HEK293 (cell line): ENCODE data around the gene PHLDB1.

Experiments
- BCL6B ChIP-seq: fragments of 450-650 bp; formaldehyde crosslinking; IDR thresholded peaks from 2 replicates; pipeline ENCODE4 v1.5.1; 2017; ENCODE audit warnings: missing biosample characterization, missing genetic modification characterization
- GLI4 ChIP-seq: fragments of 450-650 bp; formaldehyde crosslinking; IDR thresholded peaks from 2 replicates; pipeline ENCODE4 v1.5.1; 2016; ENCODE audit warnings: missing biosample characterization, missing genetic modification characterization
- GLIS1 ChIP-seq: fragments of 450-650 bp; formaldehyde crosslinking; IDR thresholded peaks from 2 replicates; pipeline ENCODE4 v1.5.1; 2016; ENCODE audit warnings: missing biosample characterization, missing genetic modification characterization
- HOXC10 ChIP-seq: sonication (generic); formaldehyde crosslinking; IDR thresholded peaks from 2 replicates; pipeline ENCODE4 v1.8.1; 2023; ENCODE audit warnings: mild to moderate bottlenecking, missing genetic modification reagents
- INSM2 ChIP-seq: fragments of 450-650 bp; formaldehyde crosslinking; IDR thresholded peaks from 2 replicates; pipeline ENCODE4 v1.5.1; 2016; ENCODE audit warnings: missing biosample characterization, missing genetic modification characterization
- KLF10 ChIP-seq: fragments of 450-650 bp; IDR thresholded peaks from 2 replicates; pipeline ENCODE4 v1.5.1; 2018; ENCODE audit warnings: missing biosample characterization, mild to moderate bottlenecking, missing genetic modification characterization
- MZF1 ChIP-seq: fragments of 450-650 bp; formaldehyde crosslinking; IDR thresholded peaks from 2 replicates; pipeline ENCODE4 v1.5.1; 2017; ENCODE audit warnings: missing biosample characterization, missing genetic modification characterization, borderline replicate concordance
- OVOL3 ChIP-seq: fragments of 450-650 bp; formaldehyde crosslinking; IDR thresholded peaks from 2 replicates; pipeline ENCODE4 v1.5.1; 2016; ENCODE audit warnings: missing biosample characterization, missing genetic modification characterization
- REST ChIP-seq: fragments of 450-650 bp; formaldehyde crosslinking; IDR thresholded peaks from 2 replicates; pipeline ENCODE4 v1.5.1; 2016; ENCODE audit warnings: missing biosample characterization, missing genetic modification characterization
- SETDB1 ChIP-seq: IDR thresholded peaks from one replicate; pipeline ENCODE4 v1.6.1; 2017; ENCODE audit warnings: mild to moderate bottlenecking, low read length, moderate library complexity, mixed read lengths; ENCODE audit not compliant: insufficient read length
- SP2 ChIP-seq: fragments of 450-650 bp; formaldehyde crosslinking; IDR thresholded peaks from 2 replicates; pipeline ENCODE4 v1.5.1; 2016; ENCODE audit warnings: missing biosample characterization, missing genetic modification characterization
- ZFP37 ChIP-seq: fragments of 450-650 bp; formaldehyde crosslinking; IDR thresholded peaks from 2 replicates; pipeline ENCODE4 v1.5.1; 2016; ENCODE audit warnings: missing biosample characterization, missing genetic modification characterization
- ZNF112 ChIP-seq: fragments of 450-650 bp; formaldehyde crosslinking; IDR thresholded peaks from 2 replicates; pipeline ENCODE4 v1.5.0; 2017; ENCODE audit warnings: missing biosample characterization, missing genetic modification characterization
- ZNF133 ChIP-seq: fragments of 450-650 bp; formaldehyde crosslinking; IDR thresholded peaks from 2 replicates; pipeline ENCODE4 v1.5.1; 2016; ENCODE audit warnings: missing biosample characterization, missing genetic modification characterization
- ZNF169 ChIP-seq: fragments of 450-650 bp; formaldehyde crosslinking; IDR thresholded peaks from 2 replicates; pipeline ENCODE4 v1.5.1; 2016; ENCODE audit warnings: missing biosample characterization, missing genetic modification characterization
- ZNF18 ChIP-seq: fragments of 450-650 bp; formaldehyde crosslinking; IDR thresholded peaks from 2 replicates; pipeline ENCODE4 v1.5.1; 2016; ENCODE audit warnings: missing biosample characterization, missing genetic modification characterization
- ZNF2 ChIP-seq: fragments of 450-650 bp; formaldehyde crosslinking; IDR thresholded peaks from 2 replicates; pipeline ENCODE4 v1.5.1; 2016; ENCODE audit warnings: missing biosample characterization, missing genetic modification characterization
- ZNF202 ChIP-seq: fragments of 450-650 bp; formaldehyde crosslinking; IDR thresholded peaks from 2 replicates; pipeline ENCODE4 v1.5.1; 2016; ENCODE audit warnings: missing biosample characterization, missing genetic modification characterization, borderline replicate concordance
- ZNF274 ChIP-seq, 2 experiments: fragments of 200-500 bp in 1 of 2; fragments of 450-650 bp in 1 of 2; sonication (Bioruptor generic) in 1 of 2; formaldehyde crosslinking in 1 of 2; IDR thresholded peaks; 2 replicates each; pipeline versions ENCODE4 v1.5.1 to v1.6.1; 2014 to 2016; ENCODE audit warnings: borderline replicate concordance in 1 of 2, inconsistent platforms in 1 of 2, low read length in 1 of 2, missing biosample characterization in 1 of 2, missing genetic modification characterization in 1 of 2
- ZNF37A ChIP-seq: fragments of 450-650 bp; IDR thresholded peaks from 2 replicates; pipeline ENCODE4 v1.5.1; 2018; ENCODE audit warnings: missing biosample characterization, missing genetic modification characterization
- ZNF394 ChIP-seq: fragments of 450-650 bp; formaldehyde crosslinking; IDR thresholded peaks from 2 replicates; pipeline ENCODE4 v1.5.1; 2016; ENCODE audit warnings: missing biosample characterization, missing genetic modification characterization, mild to moderate bottlenecking, moderate library complexity, borderline replicate concordance
- ZNF416 ChIP-seq: fragments of 450-650 bp; formaldehyde crosslinking; IDR thresholded peaks from 2 replicates; pipeline ENCODE4 v1.5.1; 2016; ENCODE audit warnings: missing biosample characterization, missing genetic modification characterization
- ZNF423 ChIP-seq: fragments of 450-650 bp; formaldehyde crosslinking; IDR thresholded peaks from 2 replicates; pipeline ENCODE4 v1.5.1; 2016; ENCODE audit warnings: missing biosample characterization, missing genetic modification characterization
- ZNF530 ChIP-seq: fragments of 450-650 bp; formaldehyde crosslinking; IDR thresholded peaks from 2 replicates; pipeline ENCODE4 v1.5.1; 2016; ENCODE audit warnings: low read depth, missing biosample characterization, missing genetic modification characterization
- ZNF544 ChIP-seq: fragments of 450-650 bp; formaldehyde crosslinking; IDR thresholded peaks from 2 replicates; pipeline ENCODE4 v1.5.0; 2017; ENCODE audit warnings: missing biosample characterization, missing genetic modification characterization
- ZNF596 ChIP-seq: fragments of 450-650 bp; IDR thresholded peaks from 2 replicates; pipeline ENCODE4 v1.5.0; 2018; ENCODE audit warnings: missing biosample characterization, mild to moderate bottlenecking, missing genetic modification characterization, moderate library complexity
- ZNF626 ChIP-seq: fragments of 450-650 bp; sonication (Bioruptor Pico); formaldehyde crosslinking; IDR thresholded peaks from 2 replicates; pipeline ENCODE4 v1.5.1; 2018; ENCODE audit warnings: missing biosample characterization, missing genetic modification characterization, inconsistent platforms
- ZNF658 ChIP-seq: fragments of 450-650 bp; formaldehyde crosslinking; IDR thresholded peaks from 2 replicates; pipeline ENCODE4; 2016; ENCODE audit warnings: missing biosample characterization, missing genetic modification characterization
- ZNF707 ChIP-seq: fragments of 450-650 bp; formaldehyde crosslinking; IDR thresholded peaks from 2 replicates; pipeline ENCODE4 v1.5.1; 2016; ENCODE audit warnings: missing biosample characterization, missing genetic modification characterization
- ZNF76 ChIP-seq: fragments of 450-650 bp; formaldehyde crosslinking; IDR thresholded peaks from 2 replicates; pipeline ENCODE4; 2016; ENCODE audit warnings: low read depth, missing biosample characterization, missing genetic modification characterization, borderline replicate concordance
- ZSCAN5A ChIP-seq: fragments of 450-650 bp; formaldehyde crosslinking; IDR thresholded peaks from 2 replicates; pipeline ENCODE4 v1.5.1; 2016; ENCODE audit warnings: missing biosample characterization, missing genetic modification characterization

The PHLDB1 gene

GRCh38 chr11:118634431-118635236, 27.2 kb downstream of the PHLDB1 start (continued):
- TF ChIP-seq ZNF133 (tag by site-specific recombination) (no peak), ZSCAN5A (tag by site-specific recombination) (peak; percentile 63; the same call in 1 of the 2 replicates), ZNF423 (tag by site-specific recombination) (no peak), REST (tag by site-specific recombination) (no peak), SETDB1 (no peak), ZNF112 (tag by site-specific recombination) (no peak), ZNF18 (tag by site-specific recombination) (no peak), ZNF658 (tag by site-specific recombination) (no peak), INSM2 (tag by site-specific recombination) (peak; percentile 19; the same call in 1 of the 2 replicates), ZNF274 (IDR thresholded peaks at IDR 0.05; ENCODE audit: low read length) (no peak), ZNF274 (tag by site-specific recombination; IDR thresholded peaks at IDR 0.05; ENCODE audit: borderline replicate concordance) (no peak), ZFP37 (tag by site-specific recombination) (peak; percentile 94), ZNF530 (tag by site-specific recombination) (no peak), GLIS1 (tag by site-specific recombination) (peak; percentile 69), GLI4 (no peak), BCL6B (tag by site-specific recombination) (no peak), ZNF626 (tag by site-specific recombination) (no peak), ZNF76 (no peak), ZNF37A (tag by site-specific recombination) (no peak), ZNF544 (tag by site-specific recombination) (no peak), OVOL3 (tag by site-specific recombination) (no peak), HOXC10 (no peak), ZNF2 (tag by site-specific recombination) (no peak; the same call in 1 of the 2 replicates), SP2 (tag by site-specific recombination) (peak; percentile 62), ZNF202 (tag by site-specific recombination) (no peak), ZNF707 (tag by site-specific recombination) (no peak), ZNF169 (tag by site-specific recombination) (no peak), ZNF416 (no peak), MZF1 (tag by site-specific recombination) (no peak), KLF10 (tag by site-specific recombination) (no peak; the same call in 1 of the 2 replicates), ZNF596 (tag by site-specific recombination) (no peak), ZNF394 (tag by site-specific recombination) (0 out of 2 replicates have a peak, but pooled peaks have one; percentile 66)
